ENCODE measurements around the gene HTD2.
A peak's percentile ranks its signal among the peaks of the same experiment; 100 is the strongest.
"Not testable (repeated sequence)": the region's sequence is repeated elsewhere in the genome, so short reads cannot be mapped to it uniquely, and the experiment has no call there.

HTD2 gene

GRCh38 chr3:58305882-58306711 lies at the start of gene HTD2, which contains the start of gene RPP14:
Gene HTD2, plus strand, starts transcription at chr3:58306520. Its CDS starts 11,094 bp downstream, at chr3:58317614.
Gene RPP14, plus strand, starts transcription at chr3:58306245. Its CDS starts 4,085 bp downstream, at chr3:58310330.
- no peaks in the 10 kb centered on the region for H3K9me3 Mint-ChIP-seq
- H3K36me3 Mint-ChIP-seq (ENCODE audit: low read depth), result peaks cover 31% of the 10 kb centered on the region
- peak within 1 kb of the TSS; percentile 94 for H3K27ac Mint-ChIP-seq
- DNase-seq, result peak; percentile 99
- ATAC-seq, result peak; percentile 90
- peaks cover 42% of the 10 kb centered on the region for H3K4me1 Mint-ChIP-seq
- H3K4me3 Mint-ChIP-seq, result peak within 1 kb of the TSS; percentile 94
- H3K27me3 Mint-ChIP-seq, result peaks cover 5% of the 10 kb centered on the region

GRCh38 chr3:58258392-58259055 lies 47.8 kb upstream of the HTD2 start:
- Mint-ChIP-seq H3K4me3 (no peak overlapping the region), H3K27me3 (no peaks in the 10 kb centered on the region), H3K36me3 (ENCODE audit: low read depth) (peaks cover 7% of the 10 kb centered on the region), H3K4me1 (peaks cover 31% of the 10 kb centered on the region), H3K27ac (peak overlapping the region; percentile 59), H3K9me3 (no peaks in the 10 kb centered on the region)
- DNase-seq, result no peak
- no peak for ATAC-seq

GRCh38 chr3:58260261-58260731 lies 46.0 kb upstream of the HTD2 start:
- Mint-ChIP-seq H3K4me3 (no peak overlapping the region), H3K4me1 (peaks cover 31% of the 10 kb centered on the region), H3K36me3 (ENCODE audit: low read depth) (peaks cover 7% of the 10 kb centered on the region), H3K27me3 (no peaks in the 10 kb centered on the region), H3K27ac (peak overlapping the region; percentile 75), H3K9me3 (no peaks in the 10 kb centered on the region)
- DNase-seq, result peak; percentile 27
- peak; percentile 97 for ATAC-seq

GRCh38 chr3:58260733-58261132 lies 45.6 kb upstream of the HTD2 start:
- DNase-seq (no peak), ATAC-seq (peak; percentile 31)
- H3K9me3 Mint-ChIP-seq, result no peaks in the 10 kb centered on the region
- H3K27me3 Mint-ChIP-seq, result no peaks in the 10 kb centered on the region
- H3K27ac Mint-ChIP-seq, result peak overlapping the region; percentile 75
- peaks cover 31% of the 10 kb centered on the region for H3K4me1 Mint-ChIP-seq
- no peak overlapping the region for H3K4me3 Mint-ChIP-seq
- H3K36me3 Mint-ChIP-seq (ENCODE audit: low read depth), result peaks cover 7% of the 10 kb centered on the region

DNA sequence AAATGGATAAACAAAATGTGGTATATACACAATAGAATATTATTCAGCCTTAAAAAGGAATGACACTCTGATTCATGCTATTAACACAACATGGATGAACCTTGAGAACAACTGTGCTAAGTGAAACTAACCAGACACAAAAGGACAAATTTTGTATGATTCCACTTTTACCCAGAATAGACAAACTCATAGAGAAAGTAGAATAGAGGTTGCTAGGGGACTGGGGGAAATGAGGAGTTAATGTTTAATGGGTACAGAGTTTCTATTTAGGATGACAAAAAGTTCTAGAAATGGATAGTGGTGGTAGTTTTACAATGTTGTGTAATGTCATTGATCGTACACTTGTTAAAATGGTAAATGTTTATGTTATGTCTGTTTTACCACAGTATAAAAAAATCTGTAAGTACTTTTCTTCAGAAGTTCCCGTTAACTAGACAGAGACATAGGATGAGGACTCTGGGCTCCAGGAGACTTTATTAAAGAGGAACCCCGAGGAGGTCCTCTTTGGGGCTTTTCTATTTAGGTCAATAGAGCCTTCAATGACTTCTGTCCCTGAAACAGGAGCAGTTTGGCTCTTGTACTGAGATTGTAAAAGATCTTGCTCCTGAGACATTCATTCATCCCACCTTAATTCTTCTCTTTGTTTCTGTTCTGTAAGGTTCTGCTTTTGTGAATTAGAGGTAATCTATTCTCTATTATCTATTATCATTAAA lies 44.2 kb upstream of the HTD2 start:
- DNase-seq (no peak), ATAC-seq (no peak)
- Mint-ChIP-seq H3K4me3 (no peak overlapping the region), H3K36me3 (ENCODE audit: low read depth) (peaks cover 6% of the 10 kb centered on the region), H3K4me1 (peaks cover 31% of the 10 kb centered on the region), H3K27me3 (no peaks in the 10 kb centered on the region), H3K9me3 (no peaks in the 10 kb centered on the region), H3K27ac (no peak overlapping the region)

- Mint-ChIP-seq H3K4me3 (no peak overlapping the region), H3K9me3 (no peaks in the 10 kb centered on the region), H3K4me1 (peaks cover 5% of the 10 kb centered on the region), H3K36me3 (ENCODE audit: low read depth) (peaks cover 8% of the 10 kb centered on the region), H3K27me3 (no peaks in the 10 kb centered on the region), H3K27ac (no peak overlapping the region)
- ATAC-seq (no peak), DNase-seq (no peak)
These were observed 39.7 kb upstream of the HTD2 start for GRCh38 chr3:58266577-58266976.

DNA sequence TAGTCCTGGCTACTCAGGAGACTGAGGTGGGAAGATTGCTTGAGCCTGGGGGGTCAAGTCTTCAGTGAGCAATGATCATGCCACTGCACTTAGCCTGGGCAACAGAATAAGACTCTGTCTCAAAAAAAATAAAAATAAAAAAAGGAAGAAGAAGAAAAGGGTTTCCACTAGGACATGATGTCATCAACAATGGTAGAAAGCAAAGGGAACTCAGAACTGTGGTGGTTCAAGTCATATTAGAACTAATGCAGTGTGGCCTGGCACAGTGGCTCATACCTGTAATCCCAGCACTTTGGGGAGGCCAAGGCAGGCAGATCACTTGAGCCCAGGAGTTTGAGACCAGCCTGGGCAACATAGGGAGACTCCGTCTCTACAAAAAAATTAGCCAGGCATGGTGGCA lies 38.8 kb upstream of the HTD2 start:
- not testable (repeated sequence) for H3K27ac Mint-ChIP-seq, H3K4me1 Mint-ChIP-seq, H3K4me3 Mint-ChIP-seq, H3K27me3 Mint-ChIP-seq, DNase-seq, H3K9me3 Mint-ChIP-seq, ATAC-seq
- H3K36me3 Mint-ChIP-seq (ENCODE audit: low read depth), result peaks cover 13% of the 10 kb centered on the region

DNA sequence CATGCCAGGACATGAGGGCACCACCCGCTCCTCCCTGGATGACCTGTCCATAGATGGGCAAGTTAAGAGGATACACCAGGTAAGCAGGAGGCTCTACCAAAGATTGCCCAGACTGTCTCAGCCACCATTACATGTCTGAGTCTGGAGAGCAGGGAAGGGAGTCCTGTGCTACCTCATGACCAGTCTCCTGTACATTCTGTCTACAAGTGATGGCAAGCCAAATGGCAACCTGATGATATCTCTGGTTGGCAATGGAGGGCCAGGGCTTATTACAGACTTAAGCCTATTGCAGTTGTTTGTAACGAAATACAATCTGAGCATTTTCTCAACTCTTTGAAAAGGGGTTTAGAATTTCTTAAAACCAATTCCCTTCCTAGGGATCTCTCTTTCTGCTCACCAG lies 37.0 kb upstream of the HTD2 start:
- Mint-ChIP-seq H3K36me3 (ENCODE audit: low read depth) (peaks cover 16% of the 10 kb centered on the region), H3K4me1 (peaks cover 17% of the 10 kb centered on the region), H3K27me3 (no peaks in the 10 kb centered on the region), H3K27ac (no peak overlapping the region), H3K9me3 (no peaks in the 10 kb centered on the region), H3K4me3 (no peak overlapping the region)
- ATAC-seq (no peak), DNase-seq (no peak)

GRCh38 chr3:58270485-58270884 lies 35.8 kb upstream of the HTD2 start:
- Mint-ChIP-seq H3K9me3 (no peaks in the 10 kb centered on the region), H3K27me3 (no peaks in the 10 kb centered on the region), H3K27ac (no peak overlapping the region), H3K36me3 (ENCODE audit: low read depth) (peaks cover 21% of the 10 kb centered on the region), H3K4me1 (peaks cover 17% of the 10 kb centered on the region), H3K4me3 (no peak overlapping the region)
- ATAC-seq (no peak), DNase-seq (no peak)

DNA sequence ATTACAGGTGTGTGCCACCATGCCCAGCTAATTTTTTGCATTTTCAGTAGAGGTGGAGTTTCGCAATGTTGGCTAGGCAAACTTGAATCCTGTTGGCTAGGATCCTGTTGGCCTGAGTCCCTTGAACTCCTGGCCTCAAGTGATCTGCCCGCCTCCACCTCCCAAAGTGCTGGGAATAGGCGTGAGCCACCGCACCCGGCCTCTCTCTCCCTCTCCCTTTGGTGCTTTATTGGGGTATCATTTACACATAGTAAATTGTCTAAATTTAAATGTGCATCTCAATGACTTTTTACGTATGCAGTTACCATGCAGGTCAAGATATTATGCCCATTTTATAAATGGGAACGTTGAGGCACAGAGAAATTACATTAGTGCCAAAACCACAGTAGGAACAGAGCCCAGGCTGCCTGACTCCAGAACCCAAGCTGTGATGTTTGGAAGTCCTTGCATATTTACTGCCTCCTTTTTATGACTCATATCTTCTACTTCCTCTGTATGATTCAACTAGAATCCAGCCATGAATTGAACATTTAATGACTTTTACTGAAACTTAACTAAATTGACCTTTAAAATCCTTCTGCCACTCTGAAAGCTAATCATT lies 34.3 kb upstream of the HTD2 start:
- no peak for DNase-seq
- H3K4me3 Mint-ChIP-seq, result peak overlapping the region; percentile 37
- H3K4me1 Mint-ChIP-seq, result peaks cover 17% of the 10 kb centered on the region
- ATAC-seq, result peak; percentile 96
- no peaks in the 10 kb centered on the region for H3K9me3 Mint-ChIP-seq
- H3K27ac Mint-ChIP-seq, result peak overlapping the region; percentile 85
- no peaks in the 10 kb centered on the region for H3K27me3 Mint-ChIP-seq
- peaks cover 32% of the 10 kb centered on the region for H3K36me3 Mint-ChIP-seq (ENCODE audit: low read depth)

- Mint-ChIP-seq H3K4me1 (peaks cover 17% of the 10 kb centered on the region), H3K36me3 (ENCODE audit: low read depth) (peaks cover 36% of the 10 kb centered on the region), H3K4me3 (no peak overlapping the region), H3K9me3 (no peaks in the 10 kb centered on the region), H3K27me3 (no peaks in the 10 kb centered on the region), H3K27ac (peak overlapping the region; percentile 85)
- ATAC-seq (no peak), DNase-seq (no peak)
These were observed 33.4 kb upstream of the HTD2 start for GRCh38 chr3:58272891-58273290.

DNA sequence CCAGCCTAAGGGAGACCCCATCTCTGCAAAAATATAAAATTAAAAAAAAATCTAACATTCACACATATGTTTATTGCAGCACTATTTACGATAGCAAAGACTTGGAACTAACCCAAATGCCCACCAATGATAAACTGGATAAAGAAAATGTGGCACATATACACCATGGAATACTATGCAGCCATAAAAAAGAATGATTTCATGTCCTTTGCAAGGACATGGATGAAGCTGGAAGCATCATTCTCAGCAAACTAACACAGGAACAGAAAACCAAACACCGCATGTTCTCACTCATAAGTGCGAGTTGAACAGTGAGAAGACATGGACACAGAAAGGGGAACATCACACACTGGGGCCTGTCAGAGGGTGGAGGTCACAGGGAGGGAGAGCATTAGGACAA lies 33.0 kb upstream of the HTD2 start:
- H3K4me1 Mint-ChIP-seq, result peaks cover 17% of the 10 kb centered on the region
- H3K4me3 Mint-ChIP-seq, H3K27ac Mint-ChIP-seq, DNase-seq, H3K27me3 Mint-ChIP-seq, H3K9me3 Mint-ChIP-seq, ATAC-seq: not testable (repeated sequence)
- H3K36me3 Mint-ChIP-seq (ENCODE audit: low read depth), result peaks cover 36% of the 10 kb centered on the region

- peaks cover 17% of the 10 kb centered on the region for H3K4me1 Mint-ChIP-seq
- H3K4me3 Mint-ChIP-seq, result no peak overlapping the region
- no peaks in the 10 kb centered on the region for H3K27me3 Mint-ChIP-seq
- no peak for DNase-seq
- ATAC-seq, result no peak
- H3K9me3 Mint-ChIP-seq, result no peaks in the 10 kb centered on the region
- H3K27ac Mint-ChIP-seq, result no peak overlapping the region
- peaks cover 41% of the 10 kb centered on the region for H3K36me3 Mint-ChIP-seq (ENCODE audit: low read depth)
These were observed 32.2 kb upstream of the HTD2 start for GRCh38 chr3:58274027-58274614.

- Mint-ChIP-seq H3K4me3 (no peak overlapping the region), H3K27ac (no peak overlapping the region), H3K27me3 (no peaks in the 10 kb centered on the region), H3K36me3 (ENCODE audit: low read depth) (peaks cover 25% of the 10 kb centered on the region), H3K9me3 (no peaks in the 10 kb centered on the region), H3K4me1 (no peaks in the 10 kb centered on the region)
- ATAC-seq (no peak), DNase-seq (no peak)
These were observed 25.3 kb upstream of the HTD2 start for GRCh38 chr3:58281069-58281468.

Measured in activated naive CD8-positive, alpha-beta T cell treated with anti-CD3 and anti-CD28 coated beads, Interleukin-2, amount 50 U/mL, for 24 hours (primary cell).